CD4-positive, alpha-beta T cell treated with Interferon alpha-2 for 1 hour (primary cell): Measurements from ENCODE around the gene SMIM32.

Experiments
- DNase-seq, 2 donors: peaks; one replicate each; pipeline ENCODE4 v3.0.0-alpha.2; 2020 to 2022

Gene SMIM32

DNA sequence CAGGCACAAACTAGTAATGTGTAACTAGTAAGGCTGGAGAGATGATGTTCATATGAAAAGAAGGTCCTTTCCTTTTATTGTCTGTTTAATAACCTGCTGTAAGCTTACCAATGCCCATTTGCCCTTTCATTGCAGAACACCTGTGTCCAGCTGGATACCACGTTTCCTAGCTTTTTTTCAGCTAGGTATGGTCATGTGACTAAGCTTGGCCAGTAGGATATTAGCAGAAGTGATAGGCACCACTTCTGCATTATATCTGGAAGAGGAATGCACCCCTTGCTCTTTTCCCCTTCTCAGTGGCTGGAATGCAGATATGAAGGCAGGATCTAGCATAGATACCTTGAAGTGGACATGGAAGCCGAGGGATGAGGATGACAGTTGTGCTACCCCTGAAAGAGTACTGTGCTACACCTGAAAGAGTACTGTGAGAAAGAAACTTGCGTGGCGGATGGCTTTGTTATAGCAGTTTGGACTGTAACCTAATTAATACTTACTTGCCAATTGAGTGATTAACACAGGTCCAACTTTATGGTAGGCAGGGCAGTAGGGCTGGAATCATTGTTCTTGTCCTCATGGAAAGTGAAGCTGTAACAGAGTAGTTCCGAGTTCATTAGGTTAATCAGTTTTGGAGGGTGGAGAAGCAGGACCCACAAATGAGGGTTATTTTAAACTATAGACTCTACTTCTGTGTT, 6.8 kb downstream of the SMIM32 start:
- no peak for DNase-seq

DNA sequence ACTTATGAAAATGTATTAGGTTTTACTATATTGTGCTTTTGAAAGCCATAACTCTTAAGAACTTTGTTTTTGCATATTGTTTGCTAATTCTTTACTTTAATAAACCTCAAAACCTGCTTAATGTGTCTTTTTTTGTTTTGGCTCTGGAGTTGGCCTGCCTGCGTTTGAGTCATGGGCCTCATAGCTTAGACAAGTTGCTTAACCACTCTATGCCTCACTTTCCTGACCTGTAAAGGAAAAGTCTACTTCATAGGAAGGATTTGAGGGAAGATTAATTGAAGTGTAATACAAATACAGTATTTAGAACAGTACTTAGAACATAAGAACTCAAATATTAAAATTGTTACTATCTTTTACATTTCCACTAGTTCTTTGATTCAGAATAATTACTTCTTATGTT, 10.3 kb downstream of the SMIM32 start:
- DNase-seq = no peak

DNA sequence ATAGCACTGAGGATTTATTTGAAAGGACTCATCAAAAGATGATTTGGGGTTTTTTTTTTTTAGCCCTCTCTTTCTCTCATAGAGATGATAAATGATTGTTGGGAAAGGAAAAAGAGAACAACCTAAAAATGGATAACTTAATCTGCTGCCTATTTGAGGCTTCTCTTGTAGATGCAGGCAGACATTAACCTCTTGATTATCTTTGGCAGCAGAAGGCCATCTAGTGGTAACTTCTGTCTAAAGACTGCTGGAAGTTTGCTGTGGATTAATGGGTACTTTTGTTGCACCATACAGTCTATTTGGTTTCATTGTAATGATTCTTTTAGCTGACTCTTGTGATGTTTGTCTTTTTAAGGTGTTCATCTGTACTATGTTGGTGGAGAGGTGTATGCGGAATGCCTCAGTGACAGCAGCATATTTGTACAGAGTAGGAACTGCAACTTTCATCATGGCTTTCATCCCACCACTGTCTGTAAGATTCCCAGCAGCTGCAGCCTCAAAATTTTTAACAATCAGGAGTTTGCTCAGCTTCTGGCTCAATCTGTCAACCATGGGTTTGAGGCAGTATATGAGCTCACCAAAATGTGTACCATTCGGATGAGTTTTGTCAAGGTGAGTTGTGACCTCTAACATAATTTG, 18.8 kb downstream of the SMIM32 start:
- DNase-seq = peak in 1 of 2 donors; percentile 21

DNA sequence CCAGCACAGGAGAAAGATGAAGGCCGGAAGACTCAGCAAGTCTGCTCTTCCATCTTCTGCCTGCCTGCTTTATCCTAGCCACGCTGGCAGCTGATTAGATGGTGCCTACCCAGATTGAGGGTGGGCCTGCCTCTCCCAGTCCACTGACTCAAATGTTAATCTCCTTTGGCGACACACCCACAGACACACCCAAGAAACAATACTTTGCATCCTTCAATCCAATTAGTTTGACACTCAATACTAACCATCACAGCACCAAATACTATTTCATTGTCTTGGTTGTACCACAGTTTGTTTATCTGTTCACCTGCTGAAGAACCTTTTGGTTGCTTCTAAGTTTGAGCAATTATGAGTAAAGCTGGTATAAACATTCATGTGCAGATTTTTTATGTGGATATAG, 23.7 kb downstream of the SMIM32 start:
- DNase-seq = no peak

DNA sequence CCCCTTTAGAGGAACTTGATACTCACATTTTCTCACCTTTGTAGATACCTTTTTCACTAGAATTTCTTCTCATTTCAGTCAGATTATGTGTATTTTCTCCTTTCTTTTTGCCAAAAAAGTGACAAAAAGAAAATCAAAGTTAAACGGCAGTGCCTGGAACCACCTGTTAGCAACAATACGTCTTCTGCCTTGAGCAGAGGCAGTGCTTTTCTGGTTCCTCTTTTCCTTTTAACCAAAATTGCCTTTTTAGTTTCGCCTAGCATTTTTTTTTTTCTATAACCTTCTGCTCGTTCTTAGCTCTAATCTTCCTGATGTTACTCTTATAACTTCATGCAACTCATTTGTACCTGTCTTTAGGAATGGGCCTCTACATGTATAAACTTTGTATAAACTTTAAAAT, 26.1 kb downstream of the SMIM32 start:
- no peak for DNase-seq

DNA sequence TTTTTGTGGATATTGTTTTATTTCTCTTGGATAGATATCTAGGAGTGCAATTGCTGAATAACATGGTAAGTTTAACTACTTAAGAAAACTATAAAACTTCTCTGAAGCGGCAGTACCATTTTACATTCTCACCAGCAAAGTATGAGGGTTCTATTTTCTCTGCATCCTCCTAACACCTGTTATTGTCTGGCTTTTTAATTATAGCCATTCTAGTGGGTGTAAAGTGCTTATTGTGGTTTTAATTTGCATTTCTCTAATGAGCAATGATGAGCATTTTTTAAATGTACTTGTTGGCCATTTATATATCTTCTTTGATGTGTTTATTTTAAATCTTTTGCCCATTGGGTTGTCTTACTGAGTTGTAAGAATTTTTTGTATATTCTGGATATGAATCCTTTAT, 28.7 kb downstream of the SMIM32 start:
- DNase-seq = no peak

DNA sequence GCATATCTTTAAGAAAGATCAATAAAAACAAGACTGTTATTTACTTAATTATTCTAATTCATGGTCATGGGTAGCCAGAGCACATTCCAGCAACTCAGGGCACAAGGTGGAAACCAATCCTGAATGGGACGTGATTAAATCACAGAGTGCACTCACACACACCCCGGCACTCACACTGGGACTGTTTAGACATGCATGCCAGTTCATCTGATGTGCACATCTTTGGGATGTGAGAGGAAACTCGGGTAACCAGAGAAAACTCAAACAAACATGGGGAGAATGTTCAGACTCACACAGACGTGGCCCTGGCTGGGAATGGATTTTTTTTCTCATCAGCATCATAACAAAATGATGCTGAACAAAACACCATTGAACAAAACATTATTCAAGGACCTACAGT, 31.0 kb downstream of the SMIM32 start:
- DNase-seq = no peak

DNA sequence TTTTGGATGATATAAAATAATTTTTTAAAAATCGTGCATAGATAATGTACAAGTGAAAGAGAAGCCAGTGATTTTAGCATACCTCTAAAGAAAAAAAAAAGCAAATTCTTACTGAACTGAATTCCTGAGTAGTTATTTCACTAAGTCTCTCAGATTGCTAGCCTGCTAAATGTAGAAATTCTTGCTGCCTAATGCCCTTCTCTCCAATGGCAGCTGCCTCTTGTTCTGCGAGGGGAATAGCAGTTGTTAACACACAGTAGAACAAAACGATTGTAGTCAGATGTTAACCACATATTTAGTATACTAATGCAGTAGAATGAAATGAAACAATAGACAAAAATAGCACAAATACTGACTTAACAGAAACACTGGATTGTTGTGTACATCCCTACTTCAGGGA, 33.5 kb downstream of the SMIM32 start:
- DNase-seq = no peak

DNA sequence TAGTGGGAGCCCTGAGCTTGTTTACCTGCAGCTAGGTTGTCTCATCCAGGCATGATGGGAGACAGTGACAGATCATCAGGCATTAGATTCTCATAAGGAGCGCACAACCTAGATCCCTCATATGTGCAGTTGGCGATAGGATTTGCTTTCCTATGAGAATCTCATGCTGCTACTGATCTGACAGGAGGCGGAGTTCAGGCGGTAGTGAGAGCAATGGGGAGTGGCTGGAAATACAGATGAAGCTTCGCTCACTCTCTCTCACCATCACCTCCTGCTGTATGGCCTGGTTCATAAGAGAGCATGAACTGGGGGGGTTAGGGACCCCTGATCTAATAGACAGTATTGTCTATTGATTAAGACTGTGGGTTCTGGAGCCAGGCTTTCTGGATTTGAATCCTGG, 35.4 kb downstream of the SMIM32 start:
- DNase-seq = no peak

DNA sequence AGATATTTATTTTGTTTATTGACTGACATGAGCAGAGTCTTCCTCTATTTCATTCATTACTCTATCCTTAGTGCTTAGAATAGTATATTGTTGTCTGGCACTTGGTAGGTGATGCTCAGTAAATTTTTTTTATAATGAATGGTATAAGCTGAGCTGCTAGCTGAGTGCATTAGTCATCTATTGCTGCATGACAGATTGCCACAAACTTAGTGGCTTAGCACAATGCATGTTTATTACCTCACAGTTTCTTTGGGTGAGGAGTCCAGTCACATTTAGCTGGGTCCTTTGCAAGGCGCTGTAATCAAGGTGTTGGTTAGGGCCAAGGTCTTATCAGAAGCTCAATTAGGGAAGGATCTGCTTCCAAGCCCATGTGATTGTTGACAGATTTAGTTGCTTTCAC, 37.2 kb downstream of the SMIM32 start:
- DNase-seq = no peak

DNA sequence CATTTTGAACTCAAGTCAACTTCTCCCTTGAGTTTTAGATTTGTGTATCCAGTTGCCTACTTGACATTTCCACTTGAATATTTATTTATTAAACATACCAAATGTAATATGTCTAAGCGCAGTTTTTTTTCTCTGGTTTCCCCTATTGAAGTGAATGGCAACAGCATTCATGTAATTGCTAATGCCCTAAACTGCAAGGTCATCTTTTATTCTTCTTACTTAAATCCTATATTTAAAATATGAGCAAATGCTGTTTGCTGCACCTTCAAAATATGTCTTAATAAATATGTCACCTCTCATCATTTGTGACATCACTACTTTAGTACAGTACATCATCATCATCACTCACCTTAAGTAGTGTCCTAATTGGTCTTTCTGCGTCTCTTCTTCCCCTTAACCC, 37.9 kb downstream of the SMIM32 start:
- no peak for DNase-seq

DNA sequence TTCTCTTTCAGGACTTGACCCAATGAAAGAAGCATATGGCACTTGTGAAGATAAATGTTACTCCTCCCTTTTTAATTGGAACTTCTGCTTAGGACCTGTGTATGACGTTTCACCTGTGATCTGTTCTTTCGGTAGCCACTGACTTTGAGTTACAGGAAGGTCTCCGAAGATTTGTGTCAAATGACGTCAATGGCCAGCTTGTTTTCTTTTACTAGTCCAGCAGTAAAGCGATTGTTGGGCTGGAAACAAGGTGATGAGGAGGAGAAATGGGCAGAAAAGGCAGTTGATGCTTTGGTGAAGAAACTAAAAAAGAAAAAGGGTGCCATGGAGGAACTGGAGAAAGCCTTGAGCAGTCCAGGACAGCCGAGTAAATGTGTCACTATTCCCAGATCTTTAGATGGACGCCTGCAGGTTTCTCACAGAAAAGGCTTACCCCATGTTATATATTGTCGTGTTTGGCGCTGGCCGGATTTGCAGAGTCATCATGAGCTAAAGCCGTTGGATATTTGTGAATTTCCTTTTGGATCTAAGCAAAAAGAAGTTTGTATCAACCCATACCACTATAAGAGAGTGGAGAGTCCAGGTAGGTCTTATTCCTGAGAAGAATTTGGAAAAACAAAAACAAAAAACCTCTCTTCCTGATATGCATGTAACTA, 39.3 kb downstream of the SMIM32 start:
- no peak for DNase-seq

DNA sequence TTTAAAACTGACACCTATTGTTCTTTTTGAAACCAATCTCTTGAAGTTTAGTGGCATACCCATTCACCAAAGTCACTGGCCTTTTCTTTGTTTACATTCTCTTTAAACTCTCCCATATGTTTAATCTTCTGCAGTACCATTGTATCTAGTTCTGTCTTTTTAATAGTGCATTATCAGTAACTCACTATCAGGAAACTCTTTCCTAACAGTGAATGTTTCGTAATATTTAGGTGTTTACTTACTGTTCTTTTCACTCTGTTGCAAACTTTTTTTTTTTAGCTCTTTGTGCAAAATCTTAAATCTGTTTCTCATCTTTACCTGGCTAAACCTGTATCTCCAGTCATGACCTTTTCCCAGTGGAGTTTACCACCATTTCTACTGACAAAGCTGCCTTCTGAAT, 43.1 kb downstream of the SMIM32 start:
- no peak for DNase-seq

DNA sequence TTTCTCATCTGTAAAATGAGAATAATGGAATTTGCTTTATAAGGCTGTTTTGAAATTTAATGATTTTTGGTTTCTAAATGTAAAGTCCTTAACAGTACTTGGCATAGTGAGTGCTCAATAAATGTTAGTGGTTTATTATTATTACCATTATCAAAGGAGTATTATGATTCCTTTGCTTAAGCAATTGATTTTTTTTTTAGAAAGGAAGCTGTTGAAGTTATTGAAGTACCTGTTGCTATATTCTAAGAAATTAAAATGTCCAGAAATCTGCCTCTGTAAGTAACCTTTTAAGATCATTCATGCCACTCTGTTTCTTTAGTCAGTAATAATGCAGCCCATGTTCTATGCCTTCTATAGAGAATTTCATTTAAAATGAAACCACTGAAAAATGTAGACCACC, 45.3 kb downstream of the SMIM32 start:
- DNase-seq = no peak

DNA sequence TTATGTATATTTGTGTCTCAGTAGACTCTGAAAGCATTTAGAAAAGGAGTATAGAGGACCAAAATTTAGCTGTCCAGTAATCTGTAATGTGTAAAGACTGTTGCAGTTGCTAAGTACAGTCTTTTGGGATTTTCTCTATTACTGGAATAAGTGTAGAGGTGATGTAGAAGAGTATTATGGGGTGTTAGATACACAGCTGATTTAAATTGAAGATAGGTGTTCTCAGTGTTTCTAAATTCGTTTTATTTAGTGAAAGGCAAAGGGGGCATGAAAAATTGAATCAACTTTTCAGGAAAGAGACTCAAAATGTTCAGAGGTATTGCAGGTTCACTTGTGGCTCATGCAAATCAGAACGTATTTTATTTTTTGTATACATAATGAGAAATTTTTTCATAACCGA, 46.8 kb downstream of the SMIM32 start:
- no peak for DNase-seq

DNA sequence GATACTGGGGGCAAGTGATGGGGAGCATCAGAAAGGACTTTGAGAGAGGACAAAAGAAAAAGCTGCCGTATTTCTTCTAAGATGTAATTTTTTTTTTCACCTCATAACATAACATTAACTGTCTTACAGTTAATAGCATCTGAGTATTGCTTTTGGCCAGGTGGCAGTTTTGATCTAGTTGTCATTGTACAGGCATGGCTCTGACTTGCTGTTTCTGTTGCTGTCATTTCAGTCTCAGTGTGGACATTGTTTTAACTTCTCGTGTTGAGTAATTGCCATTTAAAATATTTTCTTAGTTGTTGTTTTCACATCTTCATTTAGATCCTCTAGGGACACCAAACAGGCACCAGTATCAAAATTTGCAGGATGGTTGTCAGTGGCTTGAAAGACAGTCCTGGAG, 47.9 kb downstream of the SMIM32 start:
- no peak for DNase-seq

DNA sequence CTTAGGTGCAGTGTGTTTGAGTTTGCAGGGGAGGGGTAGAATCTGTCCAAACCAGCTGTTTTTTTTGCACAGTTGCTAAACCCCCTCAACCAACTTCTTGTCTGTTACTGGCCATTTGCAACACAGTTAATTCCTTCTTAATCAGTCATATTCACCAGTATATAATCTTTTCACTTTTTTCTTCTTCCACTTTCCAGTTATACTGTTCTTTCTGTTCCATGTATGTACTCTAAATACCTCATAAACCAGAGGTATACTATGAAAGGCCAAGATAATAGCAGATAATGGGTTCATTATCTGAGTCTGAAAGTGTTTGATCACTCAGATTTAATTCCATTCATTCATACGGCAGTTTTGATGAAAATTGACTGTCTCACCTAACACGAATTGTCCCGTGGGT, 49.2 kb downstream of the SMIM32 start:
- no peak for DNase-seq

DNA sequence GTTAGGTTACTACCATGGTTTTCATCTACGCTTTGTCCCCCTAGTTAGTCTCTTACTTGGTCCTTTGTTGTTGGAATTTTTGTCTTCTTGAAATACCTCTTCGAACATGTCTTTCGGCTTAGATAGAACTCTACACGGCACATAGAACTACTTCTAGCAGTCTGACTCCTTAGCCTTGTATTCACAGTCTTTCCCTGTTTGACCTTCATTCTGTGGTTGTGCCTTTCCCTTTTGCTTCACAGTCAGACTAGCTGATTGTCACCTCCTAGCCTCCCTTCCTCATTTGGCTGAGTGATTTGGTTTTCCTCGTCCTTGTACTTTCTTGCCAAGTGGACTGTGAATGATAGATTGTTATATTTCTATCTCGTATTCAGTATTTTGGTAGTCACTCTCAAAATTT, 49.6 kb downstream of the SMIM32 start:
- no peak for DNase-seq

DNA sequence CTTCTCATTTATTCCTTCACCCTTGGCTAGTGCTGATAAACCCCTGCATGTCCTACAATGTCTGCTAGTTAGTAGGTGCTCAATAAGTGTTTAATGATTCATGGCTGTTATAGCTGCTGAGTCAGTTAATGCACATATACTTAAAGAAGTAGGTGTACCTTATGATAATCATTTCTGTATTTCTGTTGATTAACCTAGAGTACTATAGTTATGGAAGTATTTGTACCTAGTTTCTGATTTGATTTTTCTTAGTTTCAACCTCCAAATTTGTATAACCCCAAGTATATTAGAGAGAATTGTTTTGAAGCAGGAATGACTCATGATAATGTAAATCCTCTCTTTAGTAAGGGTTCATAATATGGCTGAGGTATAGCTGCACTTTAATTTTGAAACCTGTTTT, 51.4 kb downstream of the SMIM32 start:
- DNase-seq = no peak
